Measurements from ENCODE around the gene HSD3B7. TPM values are rescaled to one million over a fixed set of nuclear protein-coding genes. Genes with fewer than 3 reads are reported as not detected.
A peak's percentile ranks its signal among the peaks of the same experiment; 100 is the strongest.

The HSD3B7 gene
- total and polyA plus RNA-seq, 8 donors: 2.9 to 52.7 (median 10.3) TPM

- Histone ChIP-seq H3K27me3 (no peaks in the 10 kb centered on the region), H3K36me3 (peaks cover 0 to 17% (median 11%) of the 10 kb centered on the region in 4 donors), H3K4me1 (peaks cover 0 to 1% (median 0%) of the 10 kb centered on the region in 4 donors), H3K27ac (no peak overlapping the region), H3K4me3 (no peak overlapping the region), H3K9me3 (no peaks in the 10 kb centered on the region)
- DNase-seq: no peak
- TF ChIP-seq POLR2A (IDR thresholded peaks at IDR 0.05) (no peak), CTCF (IDR thresholded peaks at IDR 0.05) (no peak), POLR2AphosphoS5 (IDR thresholded peaks at IDR 0.05) (no peak)
- intact Hi-C loops (cut with DNase I; ENCODE audit: low total_unique reads): no loop called here
- WGBS, 5 donors: 66 to 80% (median 76%) methylated on average over 8 of the region's 8 CpGs
These were observed 6.0 kb downstream of the HSD3B7 start for GRCh38 chr16:30991052-30991451.

- DNase-seq: no peak
- H3K4me1 ChIP-seq: peaks cover 8 to 14% (median 10%) of the 10 kb centered on the region in 4 donors
- peaks cover 0 to 8% (median 5%) of the 10 kb centered on the region in 3 donors for H3K27me3 ChIP-seq
- H3K27ac ChIP-seq: no peak overlapping the region
- H3K36me3 ChIP-seq: peaks cover 0 to 11% (median 8%) of the 10 kb centered on the region in 4 donors
- no peaks in the 10 kb centered on the region for H3K9me3 ChIP-seq
- intact Hi-C loops (cut with DNase I; ENCODE audit: low total_unique reads): no loop called here
- H3K4me3 ChIP-seq: no peak overlapping the region
- 78 to 88% (median 85%) methylated on average over 8 to 21 of the region's 21 CpGs for WGBS, 5 donors
- TF ChIP-seq POLR2A (IDR thresholded peaks at IDR 0.05) (no peak), POLR2AphosphoS5 (IDR thresholded peaks at IDR 0.05) (no peak), EP300 (IDR thresholded peaks at IDR 0.05) (no peak), CTCF (IDR thresholded peaks at IDR 0.05) (no peak)
These were observed 7.3 kb downstream of the HSD3B7 start for GRCh38 chr16:30992276-30992780.

- Histone ChIP-seq H3K9me3 (no peaks in the 10 kb centered on the region), H3K4me3 (no peak overlapping the region), H3K36me3 (peaks cover 0 to 3% (median 1%) of the 10 kb centered on the region in 4 donors), H3K27ac (no peak overlapping the region), H3K27me3 (peaks cover 0 to 12% (median 5%) of the 10 kb centered on the region in 3 donors), H3K4me1 (peaks cover 14 to 19% (median 16%) of the 10 kb centered on the region in 4 donors)
- intact Hi-C loops (cut with DNase I; ENCODE audit: low total_unique reads): no loop called here
- no peak for DNase-seq
- WGBS, 5 donors: 74 to 77% (median 75%) methylated on average over 29 of the region's 29 CpGs
- no peak for TF ChIP-seq POLR2A (IDR thresholded peaks at IDR 0.05)
- TF ChIP-seq EP300 (IDR thresholded peaks at IDR 0.05): no peak
- no peak for TF ChIP-seq POLR2AphosphoS5 (IDR thresholded peaks at IDR 0.05)
- no peak for TF ChIP-seq CTCF (IDR thresholded peaks at IDR 0.05)
These were observed 8.2 kb downstream of the HSD3B7 start for GRCh38 chr16:30992931-30993816.

GRCh38 chr16:30995927-30996323, 10.9 kb downstream of the HSD3B7 start:
- Histone ChIP-seq H3K4me1 (peaks cover 14 to 19% (median 16%) of the 10 kb centered on the region in 4 donors), H3K4me3 (no peak overlapping the region), H3K27ac (peak overlapping the region in 4 of 5 donors; percentile 73 to 82 (median 80)), H3K9me3 (no peaks in the 10 kb centered on the region), H3K27me3 (peaks cover 0 to 12% (median 5%) of the 10 kb centered on the region in 3 donors), H3K36me3 (no peaks in the 10 kb centered on the region)
- intact Hi-C loops (cut with DNase I; ENCODE audit: low total_unique reads): no loop called here
- TF ChIP-seq CTCF (IDR thresholded peaks at IDR 0.05) (no peak), EP300 (IDR thresholded peaks at IDR 0.05) (no peak), POLR2AphosphoS5 (IDR thresholded peaks at IDR 0.05) (no peak), POLR2A (IDR thresholded peaks at IDR 0.05) (no peak)
- 78 to 84% (median 80%) methylated on average over 11 of the region's 11 CpGs for WGBS, 5 donors
- DNase-seq: no peak
